HepG2 (cell line): ENCODE results near the gene ANKRD40. TPM values are rescaled to one million over a fixed set of nuclear protein-coding genes. Genes with fewer than 3 reads are reported as not detected.

Source experiments
- ATAC-seq: fragments of 200-7000 bp; cut with Tn5 transposase; 3 replicates; pipeline ENCODE4 v1.9.1; 2020; ENCODE audit warnings: mild to moderate bottlenecking, moderate library complexity
- BruUV-seq: library from RNA; stranded (reverse); fragments of 400-500 nt; replicated peaks from 2 replicates; lab custom pipeline; 2021; lab: Mats Ljungman, UMichigan
- CTCF ChIA-PET: fragments of 300-600 bp; formaldehyde crosslinking; extraction: SDS; loops from one replicate; lab custom pipeline; 2021; ENCODE audit warnings: low total read pairs, inconsistent platforms, low intra/inter-chr PET ratio; lab: Yijun Ruan, JAX
- POLR2A ChIA-PET: fragments of 350-600 bp; sonication (Branson Sonifier 250); formaldehyde crosslinking; loops from one replicate; lab custom pipeline; 2020; ENCODE audit warnings: antibody characterized with exemption, inconsistent platforms; lab: Yijun Ruan, JAX
- DNase-seq: peaks from one replicate; pipeline ENCODE4 v3.0.0-alpha.2; 2015; ENCODE audit warnings: low spot score
- FAIRE-seq: peaks from 3 replicates; lab custom pipeline; 2011; peaks lifted over from hg19 to GRCh38; lab: Jason Lieb, UNC
- H2AFZ ChIP-seq: one replicate; pipeline ENCODE4 v1.6.1; 2011; ENCODE audit warnings: low read length, inconsistent platforms
- H3K27ac ChIP-seq: fragments of 300-600 bp; 3 replicates; pipeline ENCODE4 v1.8.0; 2011; ENCODE audit warnings: mixed run types, mild to moderate bottlenecking, mixed read lengths, low read length, inconsistent platforms; ENCODE audit not compliant: insufficient read depth; ENCODE audit errors: extremely low read length
- H3K27me3 ChIP-seq, 2 experiments: fragments of 200-600 bp in 1 of 2; 2 replicates in 1 of 2; 3 replicates in 1 of 2; pipeline versions ENCODE4 v1.6.0 to v1.8.0; 2011; ENCODE audit warnings: low read length in 2 of 2, mild to moderate bottlenecking in 2 of 2, moderate library complexity in 2 of 2, inconsistent platforms in 1 of 2; ENCODE audit not compliant: insufficient read depth in 2 of 2, control insufficient read depth in 1 of 2
- H3K36me3 ChIP-seq, 2 experiments: fragments of 200-600 bp in 1 of 2; replicated peaks in 1 of 2; 2 replicates in 1 of 2; 3 replicates in 1 of 2; pipeline versions ENCODE4 v1.5.1 to v1.8.0; 2011; ENCODE audit warnings: low read length in 2 of 2, inconsistent platforms in 1 of 2; ENCODE audit not compliant: insufficient read depth in 2 of 2, control insufficient read depth in 1 of 2
- H3K4me1 ChIP-seq: 2 replicates; pipeline ENCODE4 v1.5.1; 2012; ENCODE audit warnings: low read length, inconsistent platforms; ENCODE audit not compliant: insufficient read depth
- H3K4me2 ChIP-seq: 2 replicates; pipeline ENCODE4 v1.6.0; 2011; ENCODE audit warnings: low read depth, low read length, inconsistent platforms
- H3K4me3 ChIP-seq, 3 experiments: fragments of 200-600 bp in 1 of 3; sonication (generic), shearing (Covaris generic) in 1 of 3; replicated peaks in 1 of 3; 2 replicates each; pipeline ENCODE4 v1.5.1; 2011 to 2016; ENCODE audit warnings: low read length in 3 of 3, inconsistent platforms in 2 of 3, low read depth in 2 of 3, mild to moderate bottlenecking in 2 of 3, control low read depth in 1 of 3, mixed read lengths in 1 of 3; ENCODE audit not compliant: insufficient read depth in 1 of 3
- H3K79me2 ChIP-seq: one replicate; pipeline ENCODE4 v1.6.1; 2011; ENCODE audit warnings: low read length, inconsistent platforms; ENCODE audit not compliant: insufficient read depth
- H3K9ac ChIP-seq: 2 replicates; pipeline ENCODE4 v1.6.0; 2011; ENCODE audit warnings: mild to moderate bottlenecking, low read depth, low read length, inconsistent platforms; ENCODE audit not compliant: insufficient read depth
- H3K9me3 ChIP-seq: 2 replicates; pipeline ENCODE4 v1.5.1; 2012; ENCODE audit warnings: mild to moderate bottlenecking, low read length
- H4K20me1 ChIP-seq: 2 replicates; pipeline ENCODE4 v1.6.0; 2011; ENCODE audit warnings: inconsistent platforms, mild to moderate bottlenecking, low read length, moderate library complexity; ENCODE audit not compliant: insufficient read depth
- FIP1L1 ChIP-seq: fragments of 200-400 bp; formaldehyde crosslinking; IDR thresholded peaks from 2 replicates; pipeline ENCODE4 v1.6.1; 2018; ENCODE audit warnings: low read depth, mild to moderate bottlenecking, low read length, moderate library complexity, borderline replicate concordance; ENCODE audit not compliant: insufficient read depth
- MTF2 ChIP-seq: sonication (generic); formaldehyde crosslinking; IDR thresholded peaks from 2 replicates; pipeline ENCODE4 v1.5.0; 2020; ENCODE audit warnings: missing genetic modification reagents, borderline replicate concordance
- SOX5 ChIP-seq: IDR thresholded peaks from 2 replicates; pipeline ENCODE4 v1.6.1; 2016; ENCODE audit warnings: borderline replicate concordance
- TMF1 ChIP-seq: sonication (generic); formaldehyde crosslinking; IDR thresholded peaks from 2 replicates; pipeline ENCODE4 v1.8.1; 2022; ENCODE audit warnings: low read depth, missing genetic modification reagents
- ZNF629 ChIP-seq: sonication (generic); formaldehyde crosslinking; conservative IDR thresholded peaks from 2 replicates; pipeline ENCODE4 v1.5.0; 2020; ENCODE audit warnings: missing genetic modification reagents
- ZNF75D ChIP-seq: sonication (generic); formaldehyde crosslinking; IDR thresholded peaks from 2 replicates; pipeline ENCODE4 v1.8.1; 2023; ENCODE audit warnings: missing genetic modification reagents, mild to moderate bottlenecking, borderline replicate concordance
- WGBS: methylation state at CpG from one replicate; pipeline ENCODE4 v1.1.6; 2017; ENCODE audit warnings: low lambda C conversion rate; 5-methylcytosine and 5-hydroxymethylcytosine counted together
- in situ Hi-C: cut with HindIII; loops from 2 replicates; pipeline ENCODE4 v1.10.0; 2017; ENCODE audit warnings: low pct_unique_long_range_greater_than_20kb; ENCODE audit not compliant: extremely low pct_ligation_motif_present
- intact Hi-C: fragments of 100-400 bp; cut with micrococcal nuclease; formaldehyde crosslinking; loops from one replicate; pipeline ENCODE4 v1.10.0; 2022; ENCODE audit not compliant: unreplicated experiment
- polyA plus RNA-seq, 8 experiments: library from polyadenylated mRNA; depleted of rRNA in 3 of 8; stranded (reverse) in 7 of 8; unstranded in 1 of 8; fragments of >200 nt; fragmentation: Illumina TruSeq in 4 of 8; extraction: Trizol in 4 of 8; gene quantifications; 2 replicates each; pipeline versions ENCODE4 v1.2.1 to v1.2.3, GENCODE V29; 2011 to 2016; ENCODE audit warnings: low read depth in 4 of 8, missing spikeins in 1 of 8, mixed read lengths in 1 of 8; ENCODE audit not compliant: insufficient read depth in 1 of 8
- total RNA-seq, 5 experiments: library from RNA; depleted of rRNA; stranded (reverse); fragments of >200 nt; fragmentation: Illumina TruSeq; extraction: Trizol; gene quantifications; 2 replicates each; pipeline ENCODE4 v1.2.3, GENCODE V29; 2016; ENCODE audit warnings: low read depth in 1 of 5
- TF ChIP-seq, protein P1 (sequence below): sonication (generic); formaldehyde crosslinking; IDR thresholded peaks from 2 replicates; pipeline ENCODE4 v1.4.0; 2020; ENCODE audit warnings: mild to moderate bottlenecking, missing genetic modification reagents
- TF ChIP-seq, protein P2 (sequence below): sonication (generic); formaldehyde crosslinking; IDR thresholded peaks from 2 replicates; pipeline ENCODE4 v1.4.0; 2020; ENCODE audit warnings: missing genetic modification reagents
- TF ChIP-seq, protein P3 (sequence below): sonication (generic); formaldehyde crosslinking; IDR thresholded peaks from 2 replicates; pipeline ENCODE4 v1.9.0; 2021; ENCODE audit warnings: mild to moderate bottlenecking, missing genetic modification reagents

The ANKRD40 gene
- total and polyA plus RNA-seq, 2 of the 13 experiments (the other 11 are each of a cell fraction or from before 2014, with no cell fraction given) = 35.0 to 46.4 TPM

DNA sequence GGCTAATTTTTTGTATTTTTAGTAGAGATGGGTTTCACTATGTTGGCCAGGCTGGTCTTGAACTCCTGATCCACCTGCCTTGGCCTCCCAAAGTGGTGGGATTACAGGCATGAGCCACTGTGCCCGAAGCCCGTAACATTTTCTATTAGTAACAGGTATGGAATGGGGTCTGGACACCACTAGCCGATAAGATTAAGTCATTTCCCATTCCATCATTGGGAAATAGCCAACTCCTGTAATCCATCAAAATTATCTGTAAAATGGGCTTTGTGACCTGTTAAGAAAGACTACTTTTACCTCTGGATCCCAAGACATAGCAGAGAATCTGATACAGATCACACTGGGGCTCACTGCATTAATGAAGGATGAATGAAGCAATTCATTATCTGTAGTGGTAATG, 7.8 kb upstream of the ANKRD40 start:
- 81% methylated on average over 3 of the region's 3 CpGs for WGBS

More for the DNA sequence above, 7.8 kb upstream of the ANKRD40 start:
- ATAC-seq (no peak), DNase-seq (no peak), FAIRE-seq (no peak)
- H3K27ac ChIP-seq = no peak overlapping the region
- H4K20me1 ChIP-seq = peaks cover 8% of the 10 kb centered on the region
- in situ Hi-C loops = no loop called here
- no peaks in the 10 kb centered on the region for H3K9me3 ChIP-seq
- no peaks in the 10 kb centered on the region; a peak in 1 of 5 replicates for H3K27me3 ChIP-seq
- POLR2A ChIA-PET = interaction anchor here (1.3 to 4.2 kb wide), 8 partner anchors 7 to 173 kb away, joined by 3 to 54 read pairs (median 5); partner anchors contain the start of gene ANKRD40
- no peak for TF ChIP-seq SOX5 (CRISPR knock-in tag)
- no peak for TF ChIP-seq ZNF75D
- no peak for TF ChIP-seq TMF1
- no peak for TF ChIP-seq MTF2 (CRISPR knock-in tag)
- 0 out of 2 replicates have a peak, but pooled peaks have one; percentile 21 for TF ChIP-seq ZNF629 (CRISPR knock-in tag)
- TF ChIP-seq, protein P1, sequence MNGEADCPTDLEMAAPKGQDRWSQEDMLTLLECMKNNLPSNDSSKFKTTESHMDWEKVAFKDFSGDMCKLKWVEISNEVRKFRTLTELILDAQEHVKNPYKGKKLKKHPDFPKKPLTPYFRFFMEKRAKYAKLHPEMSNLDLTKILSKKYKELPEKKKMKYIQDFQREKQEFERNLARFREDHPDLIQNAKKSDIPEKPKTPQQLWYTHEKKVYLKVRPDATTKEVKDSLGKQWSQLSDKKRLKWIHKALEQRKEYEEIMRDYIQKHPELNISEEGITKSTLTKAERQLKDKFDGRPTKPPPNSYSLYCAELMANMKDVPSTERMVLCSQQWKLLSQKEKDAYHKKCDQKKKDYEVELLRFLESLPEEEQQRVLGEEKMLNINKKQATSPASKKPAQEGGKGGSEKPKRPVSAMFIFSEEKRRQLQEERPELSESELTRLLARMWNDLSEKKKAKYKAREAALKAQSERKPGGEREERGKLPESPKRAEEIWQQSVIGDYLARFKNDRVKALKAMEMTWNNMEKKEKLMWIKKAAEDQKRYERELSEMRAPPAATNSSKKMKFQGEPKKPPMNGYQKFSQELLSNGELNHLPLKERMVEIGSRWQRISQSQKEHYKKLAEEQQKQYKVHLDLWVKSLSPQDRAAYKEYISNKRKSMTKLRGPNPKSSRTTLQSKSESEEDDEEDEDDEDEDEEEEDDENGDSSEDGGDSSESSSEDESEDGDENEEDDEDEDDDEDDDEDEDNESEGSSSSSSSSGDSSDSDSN (CRISPR knock-in tag) = no peak
- TF ChIP-seq FIP1L1 = no peak
- TF ChIP-seq, protein P2, sequence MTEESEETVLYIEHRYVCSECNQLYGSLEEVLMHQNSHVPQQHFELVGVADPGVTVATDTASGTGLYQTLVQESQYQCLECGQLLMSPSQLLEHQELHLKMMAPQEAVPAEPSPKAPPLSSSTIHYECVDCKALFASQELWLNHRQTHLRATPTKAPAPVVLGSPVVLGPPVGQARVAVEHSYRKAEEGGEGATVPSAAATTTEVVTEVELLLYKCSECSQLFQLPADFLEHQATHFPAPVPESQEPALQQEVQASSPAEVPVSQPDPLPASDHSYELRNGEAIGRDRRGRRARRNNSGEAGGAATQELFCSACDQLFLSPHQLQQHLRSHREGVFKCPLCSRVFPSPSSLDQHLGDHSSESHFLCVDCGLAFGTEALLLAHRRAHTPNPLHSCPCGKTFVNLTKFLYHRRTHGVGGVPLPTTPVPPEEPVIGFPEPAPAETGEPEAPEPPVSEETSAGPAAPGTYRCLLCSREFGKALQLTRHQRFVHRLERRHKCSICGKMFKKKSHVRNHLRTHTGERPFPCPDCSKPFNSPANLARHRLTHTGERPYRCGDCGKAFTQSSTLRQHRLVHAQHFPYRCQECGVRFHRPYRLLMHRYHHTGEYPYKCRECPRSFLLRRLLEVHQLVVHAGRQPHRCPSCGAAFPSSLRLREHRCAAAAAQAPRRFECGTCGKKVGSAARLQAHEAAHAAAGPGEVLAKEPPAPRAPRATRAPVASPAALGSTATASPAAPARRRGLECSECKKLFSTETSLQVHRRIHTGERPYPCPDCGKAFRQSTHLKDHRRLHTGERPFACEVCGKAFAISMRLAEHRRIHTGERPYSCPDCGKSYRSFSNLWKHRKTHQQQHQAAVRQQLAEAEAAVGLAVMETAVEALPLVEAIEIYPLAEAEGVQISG (CRISPR knock-in tag) = no peak
- TF ChIP-seq, protein P3, sequence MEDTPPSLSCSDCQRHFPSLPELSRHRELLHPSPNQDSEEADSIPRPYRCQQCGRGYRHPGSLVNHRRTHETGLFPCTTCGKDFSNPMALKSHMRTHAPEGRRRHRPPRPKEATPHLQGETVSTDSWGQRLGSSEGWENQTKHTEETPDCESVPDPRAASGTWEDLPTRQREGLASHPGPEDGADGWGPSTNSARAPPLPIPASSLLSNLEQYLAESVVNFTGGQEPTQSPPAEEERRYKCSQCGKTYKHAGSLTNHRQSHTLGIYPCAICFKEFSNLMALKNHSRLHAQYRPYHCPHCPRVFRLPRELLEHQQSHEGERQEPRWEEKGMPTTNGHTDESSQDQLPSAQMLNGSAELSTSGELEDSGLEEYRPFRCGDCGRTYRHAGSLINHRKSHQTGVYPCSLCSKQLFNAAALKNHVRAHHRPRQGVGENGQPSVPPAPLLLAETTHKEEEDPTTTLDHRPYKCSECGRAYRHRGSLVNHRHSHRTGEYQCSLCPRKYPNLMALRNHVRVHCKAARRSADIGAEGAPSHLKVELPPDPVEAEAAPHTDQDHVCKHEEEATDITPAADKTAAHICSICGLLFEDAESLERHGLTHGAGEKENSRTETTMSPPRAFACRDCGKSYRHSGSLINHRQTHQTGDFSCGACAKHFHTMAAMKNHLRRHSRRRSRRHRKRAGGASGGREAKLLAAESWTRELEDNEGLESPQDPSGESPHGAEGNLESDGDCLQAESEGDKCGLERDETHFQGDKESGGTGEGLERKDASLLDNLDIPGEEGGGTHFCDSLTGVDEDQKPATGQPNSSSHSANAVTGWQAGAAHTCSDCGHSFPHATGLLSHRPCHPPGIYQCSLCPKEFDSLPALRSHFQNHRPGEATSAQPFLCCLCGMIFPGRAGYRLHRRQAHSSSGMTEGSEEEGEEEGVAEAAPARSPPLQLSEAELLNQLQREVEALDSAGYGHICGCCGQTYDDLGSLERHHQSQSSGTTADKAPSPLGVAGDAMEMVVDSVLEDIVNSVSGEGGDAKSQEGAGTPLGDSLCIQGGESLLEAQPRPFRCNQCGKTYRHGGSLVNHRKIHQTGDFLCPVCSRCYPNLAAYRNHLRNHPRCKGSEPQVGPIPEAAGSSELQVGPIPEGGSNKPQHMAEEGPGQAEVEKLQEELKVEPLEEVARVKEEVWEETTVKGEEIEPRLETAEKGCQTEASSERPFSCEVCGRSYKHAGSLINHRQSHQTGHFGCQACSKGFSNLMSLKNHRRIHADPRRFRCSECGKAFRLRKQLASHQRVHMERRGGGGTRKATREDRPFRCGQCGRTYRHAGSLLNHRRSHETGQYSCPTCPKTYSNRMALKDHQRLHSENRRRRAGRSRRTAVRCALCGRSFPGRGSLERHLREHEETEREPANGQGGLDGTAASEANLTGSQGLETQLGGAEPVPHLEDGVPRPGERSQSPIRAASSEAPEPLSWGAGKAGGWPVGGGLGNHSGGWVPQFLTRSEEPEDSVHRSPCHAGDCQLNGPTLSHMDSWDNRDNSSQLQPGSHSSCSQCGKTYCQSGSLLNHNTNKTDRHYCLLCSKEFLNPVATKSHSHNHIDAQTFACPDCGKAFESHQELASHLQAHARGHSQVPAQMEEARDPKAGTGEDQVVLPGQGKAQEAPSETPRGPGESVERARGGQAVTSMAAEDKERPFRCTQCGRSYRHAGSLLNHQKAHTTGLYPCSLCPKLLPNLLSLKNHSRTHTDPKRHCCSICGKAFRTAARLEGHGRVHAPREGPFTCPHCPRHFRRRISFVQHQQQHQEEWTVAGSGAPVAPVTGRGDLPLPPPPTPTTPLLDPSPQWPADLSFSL (CRISPR knock-in tag) = 0 out of 2 replicates have a peak, but pooled peaks have one; percentile 2
- no peak overlapping the region for H3K4me3 ChIP-seq
- peaks cover 35% of the 10 kb centered on the region for H3K4me1 ChIP-seq
- H3K9ac ChIP-seq = 0 out of 2 replicates have a peak overlapping the region, but pooled peaks have one; percentile 18
- H3K36me3 ChIP-seq = no peaks in the 10 kb centered on the region
- peak overlapping the region; percentile 72 for H3K4me2 ChIP-seq
- BruUV-seq = no TSS peak
- H2AFZ ChIP-seq = peak overlapping the region; percentile 12
- CTCF ChIA-PET = no interaction called here
- intact Hi-C loops = no loop called here
- H3K79me2 ChIP-seq = peaks cover 11% of the 10 kb centered on the region
